NCI-H82 treated with DMSO at 0.1 percent for 48 hours (cell line): Measurements from ENCODE around the gene ADGRA3.
"Not testable (repeated sequence)": the region's sequence is repeated elsewhere in the genome, so short reads cannot be mapped to it uniquely, and the experiment has no call there.

Experiments used
- DNase-seq: peaks from one replicate; lab custom pipeline; 2025; ENCODE audit not compliant: unreplicated experiment; lab: John Stamatoyannopoulos, UW

Gene ADGRA3

GRCh38 chr4:22482250-22483127 lies 33.4 kb downstream of the ADGRA3 start:
- DNase-seq, result no peak

- DNase-seq, result no peak
These were observed 35.1 kb downstream of the ADGRA3 start for GRCh38 chr4:22480675-22481327.

- DNase-seq, result no peak
These were observed 37.4 kb downstream of the ADGRA3 start for GRCh38 chr4:22478426-22478825.

- no peak for DNase-seq
These were observed 38.1 kb downstream of the ADGRA3 start for GRCh38 chr4:22477813-22478182.

GRCh38 chr4:22477136-22477812 lies 38.6 kb downstream of the ADGRA3 start:
- DNase-seq, result no peak

- no peak for DNase-seq
These were observed 39.9 kb downstream of the ADGRA3 start for GRCh38 chr4:22476011-22476410.

- DNase-seq, result not testable (repeated sequence)
These were observed 40.6 kb downstream of the ADGRA3 start for GRCh38 chr4:22475311-22475646.

GRCh38 chr4:22474636-22475310 lies 41.1 kb downstream of the ADGRA3 start:
- no peak for DNase-seq

GRCh38 chr4:22473268-22473667 lies 42.6 kb downstream of the ADGRA3 start:
- no peak for DNase-seq

GRCh38 chr4:22471999-22472461 lies 43.8 kb downstream of the ADGRA3 start:
- DNase-seq, result no peak

GRCh38 chr4:22471419-22471818 lies 44.4 kb downstream of the ADGRA3 start:
- DNase-seq, result no peak

GRCh38 chr4:22466581-22466980 lies 49.3 kb downstream of the ADGRA3 start:
- DNase-seq, result no peak

- no peak for DNase-seq
These were observed 49.9 kb downstream of the ADGRA3 start for GRCh38 chr4:22465996-22466395.

- DNase-seq, result no peak
These were observed 50.5 kb downstream of the ADGRA3 start for GRCh38 chr4:22465349-22465748.

GRCh38 chr4:22463179-22463578 lies 52.7 kb downstream of the ADGRA3 start:
- DNase-seq, result no peak

- no peak for DNase-seq
These were observed 53.2 kb downstream of the ADGRA3 start for GRCh38 chr4:22462688-22463087.

- no peak for DNase-seq
These were observed 55.6 kb downstream of the ADGRA3 start for GRCh38 chr4:22460266-22460665.

- no peak for DNase-seq
These were observed 57.8 kb downstream of the ADGRA3 start for GRCh38 chr4:22458098-22458497.

- no peak for DNase-seq
These were observed 58.5 kb downstream of the ADGRA3 start for GRCh38 chr4:22457348-22457747.

- DNase-seq, result no peak
These were observed 59.6 kb downstream of the ADGRA3 start for GRCh38 chr4:22456291-22456690.

- no peak for DNase-seq
These were observed 60.9 kb downstream of the ADGRA3 start for GRCh38 chr4:22454955-22455354.
